PFSK-1 (cell line): ENCODE measurements around the gene ZNF672.

ENCODE experiments used
- FOXP2 ChIP-seq: optimal IDR thresholded peaks from 2 replicates; pipeline ENCODE3; 2011; ENCODE audit warnings: borderline replicate concordance, control low read depth, inconsistent platforms; ENCODE audit not compliant: insufficient read depth; ENCODE audit errors: extremely low read length, extremely low read depth
- POLR2AphosphoS5 ChIP-seq: IDR thresholded peaks from 2 replicates; pipeline ENCODE4 v1.6.1; 2012; ENCODE audit warnings: low read depth, mild to moderate bottlenecking, control low read depth, low read length, moderate library complexity
- SIN3A ChIP-seq: IDR thresholded peaks from 2 replicates; pipeline ENCODE4 v1.6.1; 2012; ENCODE audit warnings: mild to moderate bottlenecking, low read length, moderate library complexity, borderline replicate concordance; ENCODE audit not compliant: insufficient read depth
- TAF1 ChIP-seq: IDR thresholded peaks from 2 replicates; pipeline ENCODE4 v1.6.1; 2012; ENCODE audit warnings: low read length, control low read depth, borderline replicate concordance; ENCODE audit not compliant: insufficient read depth
- TF ChIP-seq, protein P1 (sequence below), 2 experiments: IDR thresholded peaks; 2 replicates each; pipeline versions ENCODE4 v1.6.1 to v1.8.0; 2011 to 2012; ENCODE audit warnings: low read depth in 2 of 2, low read length in 2 of 2, control low read depth in 1 of 2, inconsistent platforms in 1 of 2, mild to moderate bottlenecking in 1 of 2, moderate library complexity in 1 of 2; ENCODE audit not compliant: insufficient read depth in 1 of 2

DNA sequence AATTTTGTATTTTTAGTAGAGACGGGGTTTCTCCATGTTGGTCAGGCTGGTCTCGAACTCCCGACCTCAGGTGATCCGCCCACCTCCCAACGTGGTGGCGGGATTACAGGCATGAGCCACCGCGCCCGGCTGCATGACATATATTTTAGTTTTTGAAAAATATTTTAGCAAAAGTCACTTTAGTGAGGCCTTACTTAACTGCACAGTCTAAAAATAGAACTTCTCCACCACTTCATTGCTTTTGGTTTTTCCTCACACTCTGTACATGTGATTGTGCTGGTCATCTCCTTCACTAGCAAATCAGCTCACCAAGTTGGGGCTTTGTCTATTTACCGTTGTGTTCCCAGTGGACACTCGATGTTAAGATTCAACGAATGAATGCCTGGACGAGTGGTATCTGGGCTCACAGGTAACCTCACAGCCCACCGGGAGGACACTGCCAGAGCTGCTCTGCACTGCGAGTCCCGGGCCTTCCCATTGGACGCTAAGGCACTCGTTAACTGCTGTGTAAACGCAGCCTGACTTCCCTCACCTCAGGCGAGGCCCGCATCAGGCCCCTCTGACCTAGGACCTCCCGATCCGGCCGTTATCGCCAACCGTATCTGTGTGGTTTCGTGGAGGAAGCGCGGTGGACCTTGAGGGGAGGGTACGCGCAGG is 34.9 kb downstream of the ZNF672 start:
- TF ChIP-seq POLR2AphosphoS5 (no peak), TAF1 (no peak), FOXP2 (no peak), SIN3A (no peak)
- TF ChIP-seq, protein P1, sequence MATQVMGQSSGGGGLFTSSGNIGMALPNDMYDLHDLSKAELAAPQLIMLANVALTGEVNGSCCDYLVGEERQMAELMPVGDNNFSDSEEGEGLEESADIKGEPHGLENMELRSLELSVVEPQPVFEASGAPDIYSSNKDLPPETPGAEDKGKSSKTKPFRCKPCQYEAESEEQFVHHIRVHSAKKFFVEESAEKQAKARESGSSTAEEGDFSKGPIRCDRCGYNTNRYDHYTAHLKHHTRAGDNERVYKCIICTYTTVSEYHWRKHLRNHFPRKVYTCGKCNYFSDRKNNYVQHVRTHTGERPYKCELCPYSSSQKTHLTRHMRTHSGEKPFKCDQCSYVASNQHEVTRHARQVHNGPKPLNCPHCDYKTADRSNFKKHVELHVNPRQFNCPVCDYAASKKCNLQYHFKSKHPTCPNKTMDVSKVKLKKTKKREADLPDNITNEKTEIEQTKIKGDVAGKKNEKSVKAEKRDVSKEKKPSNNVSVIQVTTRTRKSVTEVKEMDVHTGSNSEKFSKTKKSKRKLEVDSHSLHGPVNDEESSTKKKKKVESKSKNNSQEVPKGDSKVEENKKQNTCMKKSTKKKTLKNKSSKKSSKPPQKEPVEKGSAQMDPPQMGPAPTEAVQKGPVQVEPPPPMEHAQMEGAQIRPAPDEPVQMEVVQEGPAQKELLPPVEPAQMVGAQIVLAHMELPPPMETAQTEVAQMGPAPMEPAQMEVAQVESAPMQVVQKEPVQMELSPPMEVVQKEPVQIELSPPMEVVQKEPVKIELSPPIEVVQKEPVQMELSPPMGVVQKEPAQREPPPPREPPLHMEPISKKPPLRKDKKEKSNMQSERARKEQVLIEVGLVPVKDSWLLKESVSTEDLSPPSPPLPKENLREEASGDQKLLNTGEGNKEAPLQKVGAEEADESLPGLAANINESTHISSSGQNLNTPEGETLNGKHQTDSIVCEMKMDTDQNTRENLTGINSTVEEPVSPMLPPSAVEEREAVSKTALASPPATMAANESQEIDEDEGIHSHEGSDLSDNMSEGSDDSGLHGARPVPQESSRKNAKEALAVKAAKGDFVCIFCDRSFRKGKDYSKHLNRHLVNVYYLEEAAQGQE (IDR thresholded peaks at IDR 0.05; ENCODE audit: insufficient read depth in 1 of 2, low read depth in 2 of 2, low read length in 2 of 2) = no peak
